Thyroid gland (tissue), 4 donors: Measurements from ENCODE around the gene KY. TPM values are rescaled to one million over a fixed set of nuclear protein-coding genes. Genes with fewer than 3 reads are reported as not detected.

Source experiments
- DNase-seq, 2 donors: peaks; one replicate each; pipeline ENCODE4 v3.0.0-alpha.2; 2019
- H3K27ac ChIP-seq, 3 donors: fragments of 200-600 bp; sonication (generic); 1 replicate in 2 of 3; 2 replicates in 1 of 3; pipeline ENCODE4 v1.5.1; 2016 to 2019; ENCODE audit warnings: mild to moderate bottlenecking in 1 of 3, moderate library complexity in 1 of 3
- H3K27me3 ChIP-seq: fragments of 200-600 bp; sonication (generic); one replicate; pipeline ENCODE4 v1.5.1; 2019
- H3K36me3 ChIP-seq, 2 donors: fragments of 200-600 bp; sonication (generic); one replicate each; pipeline ENCODE4 v1.5.1; 2016 to 2019
- H3K4me1 ChIP-seq, 2 donors: fragments of 200-600 bp; sonication (generic); one replicate each; pipeline ENCODE4 v1.5.1; 2017 to 2019
- H3K4me3 ChIP-seq, 3 donors: fragments of 200-600 bp; sonication (generic); replicated peaks in 1 of 3; 1 replicate in 2 of 3; 2 replicates in 1 of 3; pipeline ENCODE4 v1.5.1; 2016; ENCODE audit warnings: mild to moderate bottlenecking in 1 of 3
- H3K9me3 ChIP-seq: fragments of 200-600 bp; sonication (generic); one replicate; pipeline ENCODE4 v1.5.1; 2017
- POLR2A ChIP-seq, 2 donors: fragments of 450-650 bp; IDR thresholded peaks; one replicate each; pipeline ENCODE4 v1.6.1; 2017; ENCODE audit warnings: antibody characterized with exemption in 2 of 2, mild to moderate bottlenecking in 2 of 2, moderate library complexity in 1 of 2
- WGBS, 2 donors: methylation state at CpG; one replicate each; pipeline ENCODE4 v1.1.5; 2017; 5-methylcytosine and 5-hydroxymethylcytosine counted together
- intact Hi-C: fragments of 100-400 bp; cut with DNase I; formaldehyde crosslinking; loops from one replicate; pipeline ENCODE4 v1.15.1; 2023
- total RNA-seq, 4 donors: library from RNA; depleted of rRNA; stranded (reverse); fragments of >200 nt; gene quantifications; one replicate each; pipeline ENCODE4 v1.2.3, GENCODE V29; 2016
- TF ChIP-seq, protein P1 (sequence below), 6 experiments: fragments of 200-600 bp in 3 of 6; fragments of 450-650 bp in 3 of 6; sonication (generic) in 3 of 6; IDR thresholded peaks; one replicate each; pipeline ENCODE4 v1.5.1; 2016 to 2019; ENCODE audit warnings: antibody characterized with exemption in 6 of 6, mild to moderate bottlenecking in 2 of 6, inconsistent platforms in 1 of 6, moderate library complexity in 1 of 6

The KY gene
- total RNA-seq, 4 donors from 2014 or later: 3.2 to 10.2 (median 7.2) TPM

DNA sequence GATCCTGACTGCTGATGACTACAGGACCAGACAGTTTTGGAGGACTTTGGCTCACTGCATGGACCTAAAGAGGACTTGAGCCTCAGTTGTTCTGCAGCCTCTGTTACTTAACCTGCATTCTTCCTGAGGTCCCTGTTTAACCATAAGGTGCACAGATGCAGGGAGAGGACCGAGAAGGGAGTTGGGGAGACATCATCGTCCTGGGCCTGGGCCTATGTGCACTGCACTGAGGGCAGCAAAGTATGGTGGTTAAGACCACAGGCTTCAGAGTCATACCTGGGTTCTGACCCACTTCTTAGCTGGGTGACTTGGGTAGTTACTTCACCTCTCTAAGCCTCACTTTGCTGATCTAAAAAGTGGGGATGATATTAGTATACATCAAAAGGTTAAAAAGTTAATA is 21.9 kb downstream of the KY start:
- no peak for TF ChIP-seq POLR2A (IDR thresholded peaks at IDR 0.05)
- TF ChIP-seq, protein P1, sequence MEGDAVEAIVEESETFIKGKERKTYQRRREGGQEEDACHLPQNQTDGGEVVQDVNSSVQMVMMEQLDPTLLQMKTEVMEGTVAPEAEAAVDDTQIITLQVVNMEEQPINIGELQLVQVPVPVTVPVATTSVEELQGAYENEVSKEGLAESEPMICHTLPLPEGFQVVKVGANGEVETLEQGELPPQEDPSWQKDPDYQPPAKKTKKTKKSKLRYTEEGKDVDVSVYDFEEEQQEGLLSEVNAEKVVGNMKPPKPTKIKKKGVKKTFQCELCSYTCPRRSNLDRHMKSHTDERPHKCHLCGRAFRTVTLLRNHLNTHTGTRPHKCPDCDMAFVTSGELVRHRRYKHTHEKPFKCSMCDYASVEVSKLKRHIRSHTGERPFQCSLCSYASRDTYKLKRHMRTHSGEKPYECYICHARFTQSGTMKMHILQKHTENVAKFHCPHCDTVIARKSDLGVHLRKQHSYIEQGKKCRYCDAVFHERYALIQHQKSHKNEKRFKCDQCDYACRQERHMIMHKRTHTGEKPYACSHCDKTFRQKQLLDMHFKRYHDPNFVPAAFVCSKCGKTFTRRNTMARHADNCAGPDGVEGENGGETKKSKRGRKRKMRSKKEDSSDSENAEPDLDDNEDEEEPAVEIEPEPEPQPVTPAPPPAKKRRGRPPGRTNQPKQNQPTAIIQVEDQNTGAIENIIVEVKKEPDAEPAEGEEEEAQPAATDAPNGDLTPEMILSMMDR (IDR thresholded peaks at IDR 0.05): no peak
- H3K4me3 ChIP-seq: no peak overlapping the region
- 94 to 97% methylated on average over 2 of the region's 2 CpGs for WGBS, 2 donors
- DNase-seq: no peak
- no peaks in the 10 kb centered on the region for H3K9me3 ChIP-seq
- no peaks in the 10 kb centered on the region for H3K27me3 ChIP-seq
- no peak overlapping the region for H3K27ac ChIP-seq
- intact Hi-C loops: no loop called here
- no peaks in the 10 kb centered on the region for H3K36me3 ChIP-seq
- H3K4me1 ChIP-seq: no peaks in the 10 kb centered on the region

DNA sequence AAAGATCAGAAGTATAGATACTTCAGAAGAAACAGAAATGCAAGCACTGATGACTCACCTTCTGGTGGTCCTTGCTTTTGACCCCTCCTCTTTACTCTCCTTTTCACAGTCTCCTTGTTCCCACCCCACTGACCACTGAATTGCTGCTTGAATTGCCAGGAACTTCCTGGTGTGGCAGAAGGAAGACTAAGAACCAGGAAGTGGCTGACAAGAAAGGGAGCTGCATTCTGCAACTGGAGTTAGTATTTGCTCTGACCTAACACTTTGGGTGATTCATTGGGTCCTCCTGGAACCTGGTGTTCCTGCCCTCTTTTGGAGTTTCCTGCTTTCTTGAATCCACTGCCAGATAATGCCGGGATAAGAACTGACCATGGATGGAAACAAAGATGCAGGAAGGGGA is 23.0 kb downstream of the KY start:
- no peak for DNase-seq
- no peaks in the 10 kb centered on the region for H3K36me3 ChIP-seq

DNA sequence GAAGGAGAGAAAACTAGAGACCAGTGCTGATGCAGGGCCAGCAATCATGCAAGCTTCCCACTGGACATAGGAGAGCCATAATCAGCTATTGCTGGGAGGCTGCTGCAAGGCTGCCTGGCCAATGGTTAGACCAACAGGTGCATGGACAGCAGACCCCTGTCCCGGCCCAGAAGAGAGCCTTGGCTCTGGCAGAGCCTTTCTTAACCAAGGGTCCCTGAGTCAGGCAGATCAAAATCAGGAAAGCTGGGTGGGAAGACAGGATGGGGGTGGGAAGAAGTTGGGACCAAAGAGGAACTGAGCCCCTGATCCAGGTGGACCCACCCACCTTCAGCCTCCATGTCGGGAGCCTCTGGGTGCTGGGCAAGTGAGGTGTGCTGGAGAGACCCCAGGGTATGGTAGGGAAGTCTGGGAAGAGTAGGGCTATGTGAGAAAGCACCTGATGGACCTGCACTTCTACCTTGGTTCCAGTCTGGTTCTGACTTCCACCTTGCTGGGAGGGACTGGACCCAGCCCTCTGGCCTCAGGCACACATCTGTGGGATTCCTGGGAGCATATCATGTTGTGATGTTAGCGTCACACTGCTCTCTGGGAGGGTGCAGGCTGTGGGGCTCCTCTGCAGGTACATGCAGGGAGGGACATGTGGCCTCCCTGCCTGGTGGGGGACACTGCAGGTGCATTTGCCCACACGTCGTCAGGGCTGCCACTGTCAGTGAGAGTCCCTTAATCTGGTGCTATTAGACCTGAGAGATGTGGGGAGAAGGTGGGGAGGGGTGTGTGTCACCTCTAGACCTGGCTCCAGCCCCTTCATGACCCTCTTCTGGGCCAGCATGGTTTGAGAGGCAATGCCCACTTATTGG is 24.7 kb downstream of the KY start:
- Histone ChIP-seq H3K27ac (no peak overlapping the region), H3K4me1 (no peaks in the 10 kb centered on the region), H3K9me3 (no peaks in the 10 kb centered on the region), H3K27me3 (no peaks in the 10 kb centered on the region), H3K4me3 (no peak overlapping the region), H3K36me3 (no peaks in the 10 kb centered on the region)
- TF ChIP-seq, protein P1 (IDR thresholded peaks at IDR 0.05): no peak
- no peak for TF ChIP-seq POLR2A (IDR thresholded peaks at IDR 0.05)
- 97 to 98% methylated on average over 5 of the region's 5 CpGs for WGBS, 2 donors
- DNase-seq: no peak
- intact Hi-C loops: no loop called here

More for the DNA sequence above, 23.0 kb downstream of the KY start:
- TF ChIP-seq POLR2A (IDR thresholded peaks at IDR 0.05): no peak
- TF ChIP-seq, protein P1 (IDR thresholded peaks at IDR 0.05): no peak
- no peaks in the 10 kb centered on the region for H3K27me3 ChIP-seq
- intact Hi-C loops: no loop called here
- no peak overlapping the region for H3K4me3 ChIP-seq
- no peaks in the 10 kb centered on the region for H3K4me1 ChIP-seq
- WGBS, 2 donors: 72 to 83% methylated on average over 1 of the region's 1 CpG
- H3K27ac ChIP-seq: no peak overlapping the region
- no peaks in the 10 kb centered on the region for H3K9me3 ChIP-seq

DNA sequence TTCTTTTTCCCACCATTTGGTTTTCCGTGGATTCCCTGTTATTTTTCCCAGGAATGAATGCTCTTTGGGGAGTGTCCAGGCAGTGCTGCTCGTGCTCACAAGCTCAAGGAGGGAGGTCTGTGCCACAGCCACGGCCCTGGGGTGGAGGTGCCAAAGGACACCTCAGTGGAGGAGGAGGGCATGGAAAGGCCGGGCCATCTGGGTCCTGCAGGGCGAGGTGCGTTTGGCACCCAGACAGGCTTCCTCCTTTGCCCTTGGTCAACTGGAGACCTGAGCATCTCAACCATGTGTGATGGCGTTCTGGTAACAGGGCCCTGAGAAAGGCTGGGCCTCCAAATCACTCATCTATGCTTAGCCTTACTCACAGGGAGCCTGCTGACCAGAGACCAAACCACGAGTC is 25.4 kb downstream of the KY start:
- no peak overlapping the region for H3K4me3 ChIP-seq
- H3K9me3 ChIP-seq: no peaks in the 10 kb centered on the region
- intact Hi-C loops: no loop called here
- H3K4me1 ChIP-seq: no peaks in the 10 kb centered on the region
- H3K27me3 ChIP-seq: no peaks in the 10 kb centered on the region
- TF ChIP-seq, protein P1 (IDR thresholded peaks at IDR 0.05): no peak
- no peaks in the 10 kb centered on the region for H3K36me3 ChIP-seq
- WGBS, 2 donors: 79 to 88% methylated on average over 7 to 8 of the region's 8 CpGs
- H3K27ac ChIP-seq: no peak overlapping the region
- DNase-seq: no peak

DNA sequence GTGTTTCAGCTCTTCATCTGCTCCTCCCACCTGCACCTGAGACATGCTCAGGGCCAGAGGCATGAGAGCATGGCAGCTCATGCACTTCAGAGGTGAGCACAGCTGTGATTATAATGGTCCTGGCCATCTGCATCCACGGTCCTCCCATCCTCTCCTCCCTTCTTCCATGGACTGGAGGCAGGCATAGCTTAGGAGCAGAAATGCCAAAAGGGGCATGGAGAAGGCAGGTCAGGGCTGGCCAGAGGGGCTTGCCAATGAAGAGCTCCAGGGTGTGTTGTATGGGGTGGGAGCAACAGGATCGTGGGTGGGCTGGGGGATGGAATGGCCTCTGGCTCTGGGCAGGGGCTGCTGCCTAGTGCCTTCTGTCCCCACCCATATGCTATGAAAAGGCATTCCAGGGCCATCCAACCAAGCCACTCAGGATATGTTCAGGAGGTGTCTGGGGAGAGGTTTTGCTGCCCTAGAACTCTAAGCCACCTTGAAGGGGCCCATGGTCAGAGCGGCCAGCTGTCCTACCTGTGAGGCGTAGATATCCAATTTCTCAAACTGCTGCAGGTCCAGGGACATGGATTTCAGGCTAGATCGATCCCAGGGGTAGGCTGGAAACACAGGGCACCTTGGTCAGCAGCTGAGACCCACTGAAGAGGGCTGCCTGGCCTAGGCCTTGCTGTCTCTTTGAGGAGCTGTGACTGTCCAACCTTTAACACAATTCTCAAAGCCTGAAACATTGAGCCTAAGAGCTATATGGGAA is 26.1 kb downstream of the KY start:
- 90 to 91% methylated on average over 2 to 5 of the region's 5 CpGs for WGBS, 2 donors
- intact Hi-C loops: no loop called here
- Histone ChIP-seq H3K27me3 (no peaks in the 10 kb centered on the region), H3K36me3 (no peaks in the 10 kb centered on the region), H3K4me3 (no peak overlapping the region), H3K27ac (no peak overlapping the region), H3K9me3 (no peaks in the 10 kb centered on the region), H3K4me1 (no peaks in the 10 kb centered on the region)
- DNase-seq: no peak
- TF ChIP-seq, protein P1 (IDR thresholded peaks at IDR 0.05): no peak
- TF ChIP-seq POLR2A (IDR thresholded peaks at IDR 0.05): no peak
